ENCODE data around the gene PARD3.

DNA sequence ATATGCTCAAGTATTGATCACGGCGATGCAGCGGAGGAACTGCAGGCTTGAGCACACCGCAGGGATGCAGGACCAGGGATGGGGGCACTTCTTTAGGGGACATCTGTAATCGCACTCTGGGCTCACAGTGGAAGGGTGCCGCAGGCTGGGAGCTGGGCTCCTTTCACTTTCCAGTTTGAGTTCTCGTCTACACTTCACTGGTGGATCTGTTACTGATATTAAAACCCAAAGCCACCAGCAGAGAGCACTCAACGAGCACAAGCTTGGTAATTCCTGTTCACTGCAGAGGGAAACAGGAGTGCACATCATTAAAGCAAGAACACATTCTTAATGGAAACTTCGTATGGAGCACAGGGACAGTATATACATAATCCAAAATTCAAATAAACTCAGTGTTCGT lies 91.3 kb downstream of the PARD3 start:
- TF ChIP-seq, protein P1, sequence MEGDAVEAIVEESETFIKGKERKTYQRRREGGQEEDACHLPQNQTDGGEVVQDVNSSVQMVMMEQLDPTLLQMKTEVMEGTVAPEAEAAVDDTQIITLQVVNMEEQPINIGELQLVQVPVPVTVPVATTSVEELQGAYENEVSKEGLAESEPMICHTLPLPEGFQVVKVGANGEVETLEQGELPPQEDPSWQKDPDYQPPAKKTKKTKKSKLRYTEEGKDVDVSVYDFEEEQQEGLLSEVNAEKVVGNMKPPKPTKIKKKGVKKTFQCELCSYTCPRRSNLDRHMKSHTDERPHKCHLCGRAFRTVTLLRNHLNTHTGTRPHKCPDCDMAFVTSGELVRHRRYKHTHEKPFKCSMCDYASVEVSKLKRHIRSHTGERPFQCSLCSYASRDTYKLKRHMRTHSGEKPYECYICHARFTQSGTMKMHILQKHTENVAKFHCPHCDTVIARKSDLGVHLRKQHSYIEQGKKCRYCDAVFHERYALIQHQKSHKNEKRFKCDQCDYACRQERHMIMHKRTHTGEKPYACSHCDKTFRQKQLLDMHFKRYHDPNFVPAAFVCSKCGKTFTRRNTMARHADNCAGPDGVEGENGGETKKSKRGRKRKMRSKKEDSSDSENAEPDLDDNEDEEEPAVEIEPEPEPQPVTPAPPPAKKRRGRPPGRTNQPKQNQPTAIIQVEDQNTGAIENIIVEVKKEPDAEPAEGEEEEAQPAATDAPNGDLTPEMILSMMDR (conservative IDR thresholded peaks at IDR 0.05 in 1 of 2, IDR thresholded peaks at IDR 0.05 in 1 of 2; ENCODE audit: low read depth in 1 of 2, low read length in 2 of 2): peak; percentile 66 to 76
- no peak for TF ChIP-seq EZH2 (IDR thresholded peaks at IDR 0.05; ENCODE audit: low read length, missing control alignments)

All from fibroblast of lung (primary cell).